Spleen (tissue), 11 donors: ENCODE measurements around the gene FAM171A1. TPM values are rescaled to one million over a fixed set of nuclear protein-coding genes. Genes with fewer than 3 reads are reported as not detected.

Source experiments
- DNase-seq: peaks from one replicate; pipeline ENCODE4 v3.0.0-alpha.2; 2020
- H3K27ac ChIP-seq, 8 donors: fragments of 200-600 bp; sonication (generic) in 7 of 8; 1 replicate in 4 of 8; 2 replicates in 4 of 8; pipeline versions ENCODE4 v1.5.0 to v1.8.0; 2016 to 2021; ENCODE audit warnings: inconsistent platforms in 4 of 8, mild to moderate bottlenecking in 4 of 8, moderate library complexity in 1 of 8
- H3K27me3 ChIP-seq, 7 donors: fragments of 200-600 bp; sonication (generic) in 6 of 7; replicated peaks in 1 of 7; 1 replicate in 4 of 7; 2 replicates in 3 of 7; pipeline versions ENCODE4 v1.5.0 to v1.8.0; 2016 to 2021; ENCODE audit warnings: inconsistent platforms in 3 of 7, mild to moderate bottlenecking in 1 of 7
- H3K36me3 ChIP-seq, 6 donors: fragments of 200-600 bp; sonication (generic) in 5 of 6; 1 replicate in 4 of 6; 2 replicates in 2 of 6; pipeline versions ENCODE4 v1.5.0 to v1.8.0; 2016 to 2021; ENCODE audit warnings: inconsistent platforms in 2 of 6
- H3K4me1 ChIP-seq, 6 donors: fragments of 200-600 bp; sonication (generic) in 5 of 6; 1 replicate in 3 of 6; 2 replicates in 3 of 6; pipeline versions ENCODE4 v1.5.0 to v1.8.0; 2016 to 2021; ENCODE audit warnings: inconsistent platforms in 3 of 6
- H3K4me3 ChIP-seq, 8 donors: fragments of 200-600 bp; sonication (generic) in 7 of 8; 1 replicate in 4 of 8; 2 replicates in 4 of 8; pipeline versions ENCODE4 v1.5.0 to v1.8.0; 2016 to 2021; ENCODE audit warnings: inconsistent platforms in 4 of 8, mild to moderate bottlenecking in 4 of 8, moderate library complexity in 2 of 8
- H3K9me3 ChIP-seq, 8 donors: fragments of 200-600 bp; sonication (generic) in 7 of 8; 1 replicate in 4 of 8; 2 replicates in 4 of 8; pipeline versions ENCODE4 v1.5.0 to v1.8.0; 2016 to 2021; ENCODE audit warnings: inconsistent platforms in 4 of 8
- POLR2A ChIP-seq, 3 donors: fragments of 450-650 bp; IDR thresholded peaks; one replicate each; pipeline ENCODE4 v1.5.1; 2017; ENCODE audit warnings: antibody characterized with exemption in 3 of 3, mild to moderate bottlenecking in 1 of 3
- POLR2AphosphoS5 ChIP-seq, 3 donors: sonication (generic); formaldehyde crosslinking; IDR thresholded peaks; one replicate each; pipeline ENCODE4 v1.5.1; 2017; ENCODE audit warnings: antibody characterized with exemption in 3 of 3
- WGBS, 5 donors: extraction: QIAGEN DNeasy Blood & Tissue Kit in 3 of 5; methylation state at CpG; one replicate each; pipeline versions ENCODE4 v1.1.5 to v1.1.7; 2013 to 2018; 5-methylcytosine and 5-hydroxymethylcytosine counted together
- intact Hi-C: fragments of 100-400 bp; cut with DNase I; formaldehyde crosslinking; loops from one replicate; pipeline ENCODE4 v1.15.0; 2023; ENCODE audit warnings: low total_unique reads
- polyA plus RNA-seq, 3 donors: library from polyadenylated mRNA; stranded (reverse); fragments of 200-250 nt; gene quantifications; one replicate each; pipeline ENCODE4 v1.2.1, GENCODE V29; 2013
- total RNA-seq, 7 donors: library from RNA; depleted of rRNA in 3 of 7; stranded (reverse); fragments of >200 nt in 3 of 7; fragmentation: NEBNext Ultra II Directional in 4 of 7; extraction: Animal tissue kit (Norgen Biotek cat#: 25700) in 4 of 7; gene quantifications; one replicate each; pipeline versions ENCODE4 v1.1.0 to v1.2.1, GENCODE V29; 2016 to 2021
- TF ChIP-seq, protein P1 (sequence below), 11 experiments: fragments of 200-600 bp in 7 of 11; fragments of 450-650 bp in 4 of 11; sonication (generic) in 4 of 11; IDR thresholded peaks in 8 of 11; conservative IDR thresholded peaks in 3 of 11; 1 replicate in 7 of 11; 2 replicates in 4 of 11; pipeline versions ENCODE4 v1.4.0 to v1.8.0; 2016 to 2021; ENCODE audit warnings: antibody characterized with exemption in 11 of 11, inconsistent platforms in 4 of 11, mild to moderate bottlenecking in 1 of 11
- donor health status: healthy with polysubstance abuse.
- donor health status: DM: no; HTN: no; CAD: no; lungs with moderate emphysema.
- donor health status: DM: no; HTN: no; CAD: no.
- donor health status: Bipolar disorder and iron deficiency.
- donor health status: healthy.
- donor health status: DM: no; HTN: no; CAD: no.
- donor health status: DM: yes; HTN: yes; CAD: no.

Gene FAM171A1
- total and polyA plus RNA-seq, 10 donors, result 3.5 to 34.0 (median 19.6) TPM

DNA sequence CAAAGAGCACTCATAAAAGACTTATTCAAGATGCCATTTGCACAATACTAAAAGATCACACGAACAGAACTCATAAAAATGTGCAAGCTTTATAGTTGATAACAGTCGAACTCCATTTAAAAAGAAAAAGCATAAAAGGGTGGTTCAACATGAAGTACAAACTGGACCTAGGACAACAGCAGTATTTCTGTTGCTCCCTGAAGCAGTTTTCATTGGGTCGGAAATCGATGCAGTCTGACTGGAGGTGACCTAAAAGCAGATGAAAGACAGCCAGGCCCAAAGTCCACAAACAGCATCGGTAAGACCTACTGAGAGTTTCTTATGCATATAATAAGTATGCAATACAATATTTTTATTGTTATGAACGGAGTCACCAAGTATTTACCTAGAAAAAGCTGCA lies 23.9 kb downstream of the FAM171A1 start:
- H3K4me1 ChIP-seq, result peaks cover 0 to 9% (median 6%) of the 10 kb centered on the region in 6 donors
- no peak overlapping the region for H3K27ac ChIP-seq
- no peak overlapping the region for H3K4me3 ChIP-seq
- DNase-seq, result no peak
- 75 to 96% (median 76%) methylated on average over 6 of the region's 6 CpGs for WGBS, 5 donors
- H3K36me3 ChIP-seq, result no peaks in the 10 kb centered on the region
- peaks cover 0 to 5% (median 0%) of the 10 kb centered on the region in 7 donors for H3K27me3 ChIP-seq
- H3K9me3 ChIP-seq, result no peaks in the 10 kb centered on the region
- intact Hi-C loops, result no loop called here
- TF ChIP-seq POLR2A (IDR thresholded peaks at IDR 0.05) (no peak), POLR2AphosphoS5 (IDR thresholded peaks at IDR 0.05) (no peak)
- TF ChIP-seq, protein P1, sequence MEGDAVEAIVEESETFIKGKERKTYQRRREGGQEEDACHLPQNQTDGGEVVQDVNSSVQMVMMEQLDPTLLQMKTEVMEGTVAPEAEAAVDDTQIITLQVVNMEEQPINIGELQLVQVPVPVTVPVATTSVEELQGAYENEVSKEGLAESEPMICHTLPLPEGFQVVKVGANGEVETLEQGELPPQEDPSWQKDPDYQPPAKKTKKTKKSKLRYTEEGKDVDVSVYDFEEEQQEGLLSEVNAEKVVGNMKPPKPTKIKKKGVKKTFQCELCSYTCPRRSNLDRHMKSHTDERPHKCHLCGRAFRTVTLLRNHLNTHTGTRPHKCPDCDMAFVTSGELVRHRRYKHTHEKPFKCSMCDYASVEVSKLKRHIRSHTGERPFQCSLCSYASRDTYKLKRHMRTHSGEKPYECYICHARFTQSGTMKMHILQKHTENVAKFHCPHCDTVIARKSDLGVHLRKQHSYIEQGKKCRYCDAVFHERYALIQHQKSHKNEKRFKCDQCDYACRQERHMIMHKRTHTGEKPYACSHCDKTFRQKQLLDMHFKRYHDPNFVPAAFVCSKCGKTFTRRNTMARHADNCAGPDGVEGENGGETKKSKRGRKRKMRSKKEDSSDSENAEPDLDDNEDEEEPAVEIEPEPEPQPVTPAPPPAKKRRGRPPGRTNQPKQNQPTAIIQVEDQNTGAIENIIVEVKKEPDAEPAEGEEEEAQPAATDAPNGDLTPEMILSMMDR (IDR thresholded peaks at IDR 0.05 in 8 of 11, conservative IDR thresholded peaks at IDR 0.05 in 3 of 11), result no peak

DNA sequence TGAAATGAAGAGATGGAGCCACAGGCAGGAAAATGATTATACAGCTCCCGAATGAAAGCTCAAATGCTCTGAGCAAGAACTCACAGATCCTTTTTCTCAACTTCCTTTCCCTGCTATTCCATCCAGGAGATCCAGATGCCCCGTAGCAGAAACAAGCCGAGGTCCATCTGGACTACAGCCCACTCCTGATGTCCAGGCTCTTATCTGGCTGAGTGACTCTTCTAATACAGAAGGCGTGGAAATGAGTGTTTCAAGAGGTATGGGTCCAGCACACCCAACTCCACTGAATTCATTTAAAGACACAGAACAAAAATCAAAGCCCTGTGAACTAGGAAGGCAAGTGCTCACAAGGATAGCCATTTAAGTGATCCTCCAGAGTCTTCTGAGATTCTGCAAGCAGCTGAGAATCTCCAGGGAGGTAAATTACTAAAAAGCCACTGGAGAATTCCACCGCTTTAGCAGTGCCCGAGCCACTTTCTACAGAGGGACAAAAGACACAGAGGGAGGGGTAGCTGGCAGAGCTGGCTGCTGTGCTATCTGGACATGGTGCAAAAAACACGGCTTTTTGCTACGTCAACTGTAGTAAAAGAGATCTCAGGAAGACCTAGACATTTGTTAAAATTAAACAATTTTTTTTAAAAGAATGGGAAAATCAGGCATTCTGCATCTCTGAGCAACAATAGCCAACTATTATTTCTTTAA lies 24.5 kb downstream of the FAM171A1 start:
- no peak overlapping the region for H3K4me3 ChIP-seq
- intact Hi-C loops, result no loop called here
- H3K36me3 ChIP-seq, result no peaks in the 10 kb centered on the region
- DNase-seq, result no peak
- WGBS, 5 donors, result 69 to 81% (median 71%) methylated on average over 8 of the region's 8 CpGs
- TF ChIP-seq, protein P1 (IDR thresholded peaks at IDR 0.05 in 8 of 11, conservative IDR thresholded peaks at IDR 0.05 in 3 of 11), result no peak
- TF ChIP-seq POLR2AphosphoS5 (IDR thresholded peaks at IDR 0.05) (no peak), POLR2A (IDR thresholded peaks at IDR 0.05) (no peak)
- H3K27me3 ChIP-seq, result peaks cover 0 to 5% (median 0%) of the 10 kb centered on the region in 7 donors
- no peak overlapping the region for H3K27ac ChIP-seq
- no peaks in the 10 kb centered on the region for H3K9me3 ChIP-seq
- peaks cover 0 to 14% (median 6%) of the 10 kb centered on the region in 6 donors for H3K4me1 ChIP-seq

DNA sequence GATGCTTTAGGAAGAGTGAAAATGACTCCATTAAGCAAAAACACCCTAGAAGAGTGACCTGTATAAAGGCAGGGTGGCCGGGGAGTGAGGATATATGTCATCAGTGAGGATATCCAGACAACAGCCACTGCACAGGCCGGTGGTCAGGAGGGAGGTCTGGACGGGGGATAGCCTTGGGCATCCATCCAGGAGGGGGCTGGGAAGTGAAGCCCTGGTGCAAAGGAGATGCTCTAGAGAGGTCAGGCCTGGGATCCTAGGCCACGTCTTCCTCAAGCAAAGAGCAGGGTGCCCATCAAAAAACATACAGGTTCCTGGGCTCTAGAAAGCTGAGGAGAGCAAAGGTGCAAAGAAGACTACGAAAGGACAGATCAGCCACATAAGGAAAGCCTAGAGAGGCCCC lies 25.6 kb downstream of the FAM171A1 start:
- H3K27me3 ChIP-seq, result peaks cover 0 to 5% (median 0%) of the 10 kb centered on the region in 7 donors
- H3K4me1 ChIP-seq, result peaks cover 0 to 16% (median 6%) of the 10 kb centered on the region in 6 donors
- no peaks in the 10 kb centered on the region for H3K9me3 ChIP-seq
- H3K27ac ChIP-seq, result peak overlapping the region in 1 of 8 donors; percentile 17
- intact Hi-C loops, result no loop called here
- no peak for DNase-seq
- no peak overlapping the region for H3K4me3 ChIP-seq
- WGBS, 5 donors, result 55 to 71% (median 59%) methylated on average over 4 to 5 of the region's 5 CpGs
- H3K36me3 ChIP-seq, result no peaks in the 10 kb centered on the region
- TF ChIP-seq POLR2A (IDR thresholded peaks at IDR 0.05) (no peak), POLR2AphosphoS5 (IDR thresholded peaks at IDR 0.05) (no peak)
- TF ChIP-seq, protein P1 (IDR thresholded peaks at IDR 0.05 in 8 of 11, conservative IDR thresholded peaks at IDR 0.05 in 3 of 11), result no peak

- intact Hi-C loops, result no loop called here
- 29 to 50% (median 36%) methylated on average over 8 of the region's 8 CpGs for WGBS, 5 donors
- no peak for DNase-seq
- Histone ChIP-seq H3K9me3 (no peaks in the 10 kb centered on the region), H3K27ac (peak overlapping the region in 1 of 8 donors; percentile 17), H3K4me1 (peaks cover 0 to 16% (median 6%) of the 10 kb centered on the region in 6 donors), H3K4me3 (no peak overlapping the region), H3K27me3 (peaks cover 0 to 5% (median 0%) of the 10 kb centered on the region in 7 donors), H3K36me3 (no peaks in the 10 kb centered on the region)
- TF ChIP-seq POLR2A (IDR thresholded peaks at IDR 0.05) (no peak), POLR2AphosphoS5 (IDR thresholded peaks at IDR 0.05) (no peak)
- TF ChIP-seq, protein P1 (IDR thresholded peaks at IDR 0.05 in 8 of 11, conservative IDR thresholded peaks at IDR 0.05 in 3 of 11), result no peak
These were observed 26.2 kb downstream of the FAM171A1 start for GRCh38 chr10:15344876-15345285.
